ENCODE measurements around the gene SNRNP48.

The SNRNP48 gene

DNA sequence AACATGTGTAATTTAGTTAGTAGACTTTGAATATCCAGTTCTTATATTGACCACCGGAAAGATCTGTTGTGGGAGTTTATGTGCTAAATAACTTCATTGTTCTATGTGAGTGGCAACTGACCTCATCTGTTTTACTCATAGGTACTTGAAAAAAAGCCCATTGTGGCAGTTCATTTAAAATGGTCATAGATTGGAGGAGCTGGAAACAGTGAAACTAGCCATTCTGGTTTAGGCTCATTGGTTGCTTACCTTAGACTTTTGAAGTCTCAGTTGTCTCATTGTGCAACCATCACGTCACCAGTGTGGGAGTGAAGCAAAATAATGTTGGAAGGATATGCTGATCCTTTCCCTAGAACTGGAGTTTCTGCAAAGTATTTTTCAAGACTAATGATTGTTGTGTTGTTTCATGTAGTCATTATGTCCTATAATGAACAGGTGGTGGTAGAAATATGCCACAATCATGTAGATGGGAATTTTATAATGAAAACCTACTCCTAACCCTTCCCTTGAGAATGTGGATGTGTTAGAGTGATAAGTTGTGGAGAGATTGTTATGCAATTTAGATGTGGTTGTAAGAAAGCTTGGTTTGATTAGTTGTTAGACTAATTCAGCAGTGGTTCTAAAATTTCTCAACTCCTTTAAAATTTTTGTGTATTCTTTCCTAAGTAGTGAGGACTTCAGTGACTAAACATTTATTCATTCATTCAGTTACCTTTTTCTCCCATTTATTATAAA is 30.2 kb upstream of the SNRNP48 start:
- DNase-seq, result no peak

DNA sequence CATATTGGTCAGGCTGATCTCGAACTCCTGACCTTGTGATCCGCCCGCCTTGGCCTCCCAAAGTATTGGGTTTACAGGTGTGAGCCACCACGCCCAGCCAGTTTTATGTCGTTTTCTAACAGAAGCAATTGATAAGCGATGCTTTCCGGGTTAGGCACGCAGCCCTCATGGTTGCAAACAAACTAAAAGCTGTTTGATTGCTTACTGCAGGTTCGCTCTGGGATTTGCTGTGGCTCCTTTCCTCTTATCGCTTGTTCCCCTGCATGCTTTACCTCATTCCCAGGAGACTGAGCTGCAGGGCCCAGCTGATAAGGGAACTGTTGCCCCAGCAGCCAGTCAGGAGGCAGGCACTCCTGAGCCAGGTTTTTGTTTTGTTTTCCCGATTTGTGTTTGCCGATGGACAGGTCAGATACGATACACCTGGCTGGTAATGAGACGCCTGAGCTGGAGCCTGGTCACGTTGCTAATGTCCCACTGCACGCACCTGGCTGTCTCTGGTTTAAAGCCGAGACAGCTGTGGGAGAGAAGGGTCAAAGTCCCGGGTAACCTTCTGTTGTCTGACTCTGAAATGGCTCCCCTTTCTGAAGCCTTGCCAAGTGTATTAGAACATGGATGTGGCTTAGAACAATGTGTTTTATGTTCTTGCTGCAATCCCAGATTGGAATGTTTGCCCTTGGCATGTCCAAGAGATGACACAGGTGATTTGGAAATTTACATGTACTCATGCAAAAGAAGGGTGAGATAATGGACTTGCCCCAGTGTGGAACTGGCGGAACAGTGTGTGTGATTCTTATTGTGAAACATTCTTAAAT is 28.6 kb upstream of the SNRNP48 start:
- DNase-seq, result no peak

DNA sequence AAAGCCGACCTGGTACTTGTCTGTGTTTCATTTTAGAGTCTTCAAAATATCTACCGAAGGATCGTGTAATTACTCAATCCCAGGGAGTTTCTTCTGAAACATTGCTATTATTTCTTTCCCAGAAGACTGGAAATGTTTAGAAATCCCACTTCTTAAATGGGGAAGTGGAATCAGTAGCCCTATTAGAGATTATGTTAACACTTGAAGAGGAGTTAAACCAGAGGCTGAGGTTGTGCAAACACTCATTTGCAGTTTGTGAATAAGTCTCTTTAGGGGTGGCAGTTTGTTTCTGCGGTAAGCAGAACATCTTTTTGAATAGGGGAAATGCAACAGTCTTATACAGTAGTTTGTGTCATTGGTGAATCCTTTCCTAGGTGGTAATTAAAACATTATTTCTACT is 27.2 kb upstream of the SNRNP48 start:
- no peak for DNase-seq

DNA sequence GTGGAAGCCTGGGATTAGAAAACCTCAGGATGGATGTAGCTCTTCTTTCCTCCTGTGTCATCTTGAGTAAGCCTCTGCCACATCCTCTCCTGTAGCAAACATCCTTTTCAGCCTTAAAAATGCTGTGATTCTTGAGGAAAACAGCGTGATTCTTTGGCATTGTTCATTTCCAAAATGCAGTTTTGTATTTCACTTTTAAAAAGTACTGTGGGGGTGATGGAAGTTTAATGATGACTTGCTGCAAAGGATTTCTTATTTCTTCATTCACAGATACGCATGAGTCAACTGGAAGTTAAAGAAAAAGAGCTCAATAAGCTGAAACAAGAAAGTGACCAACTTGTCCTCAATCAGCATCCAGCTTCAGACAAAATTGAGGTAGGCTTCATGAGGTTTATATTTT is 23.9 kb upstream of the SNRNP48 start:
- no peak for DNase-seq

DNA sequence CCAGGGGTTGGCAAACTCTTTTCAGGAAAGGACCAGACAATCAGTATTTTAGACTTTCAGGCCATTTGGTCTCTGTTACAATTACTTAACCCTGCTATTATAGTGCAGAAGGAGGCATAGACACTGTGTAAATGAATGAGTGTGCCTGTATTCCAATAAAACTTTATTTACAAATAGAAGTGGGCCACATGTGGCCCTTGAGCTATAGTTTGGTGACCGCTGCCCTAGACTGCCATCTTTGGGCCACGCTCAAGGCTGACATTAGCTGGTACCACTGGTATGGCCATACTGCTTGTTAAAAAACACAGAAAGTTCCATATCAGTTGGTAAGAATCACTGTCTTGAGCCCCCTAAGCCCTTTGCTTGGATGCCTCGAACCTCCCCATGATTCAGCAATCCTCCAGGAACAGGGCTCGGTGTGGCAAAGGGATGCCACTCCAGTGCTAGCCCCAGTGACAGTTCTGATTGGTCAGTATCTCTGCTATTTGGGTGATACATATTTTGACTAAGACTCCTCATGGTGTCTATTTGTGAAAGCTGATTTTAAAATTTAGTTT is 23.3 kb upstream of the SNRNP48 start:
- no peak for DNase-seq

DNA sequence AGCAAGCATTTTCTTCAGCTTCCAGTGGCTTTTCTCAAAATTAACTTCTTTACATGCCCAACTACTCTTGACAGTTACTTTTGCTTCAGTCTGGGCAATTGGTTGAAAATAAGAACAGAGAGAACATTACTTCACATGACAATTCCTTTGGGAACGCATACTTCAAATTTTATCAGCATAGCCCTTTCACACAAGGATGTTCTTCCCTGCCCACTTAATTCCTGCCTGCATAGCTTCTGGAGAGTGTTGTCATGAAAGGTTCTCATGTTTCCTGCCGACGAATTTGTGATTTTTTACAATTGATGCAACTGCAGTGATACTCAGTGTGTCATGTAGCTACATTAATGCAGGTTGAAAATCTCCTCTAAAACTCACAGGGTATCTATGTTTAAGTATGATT is 22.0 kb upstream of the SNRNP48 start:
- no peak for DNase-seq

DNA sequence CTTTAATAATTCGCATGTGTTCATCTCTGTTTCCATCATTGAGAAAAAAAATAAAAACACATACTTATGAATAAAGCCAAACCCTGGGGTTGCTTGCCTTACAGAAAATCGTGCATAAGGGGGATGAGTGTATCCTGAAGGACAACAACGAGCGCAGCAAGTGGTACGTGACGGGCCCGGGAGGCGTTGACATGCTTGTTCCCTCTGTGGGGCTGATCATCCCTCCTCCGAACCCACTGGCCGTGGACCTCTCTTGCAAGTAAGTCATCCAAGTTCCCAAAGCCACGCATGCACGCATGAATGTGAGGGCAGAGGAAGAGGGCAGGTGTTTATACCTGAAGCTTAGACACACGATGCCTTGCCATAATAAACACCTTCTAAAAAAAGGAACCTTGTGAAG is 20.9 kb upstream of the SNRNP48 start:
- DNase-seq, result no peak

DNA sequence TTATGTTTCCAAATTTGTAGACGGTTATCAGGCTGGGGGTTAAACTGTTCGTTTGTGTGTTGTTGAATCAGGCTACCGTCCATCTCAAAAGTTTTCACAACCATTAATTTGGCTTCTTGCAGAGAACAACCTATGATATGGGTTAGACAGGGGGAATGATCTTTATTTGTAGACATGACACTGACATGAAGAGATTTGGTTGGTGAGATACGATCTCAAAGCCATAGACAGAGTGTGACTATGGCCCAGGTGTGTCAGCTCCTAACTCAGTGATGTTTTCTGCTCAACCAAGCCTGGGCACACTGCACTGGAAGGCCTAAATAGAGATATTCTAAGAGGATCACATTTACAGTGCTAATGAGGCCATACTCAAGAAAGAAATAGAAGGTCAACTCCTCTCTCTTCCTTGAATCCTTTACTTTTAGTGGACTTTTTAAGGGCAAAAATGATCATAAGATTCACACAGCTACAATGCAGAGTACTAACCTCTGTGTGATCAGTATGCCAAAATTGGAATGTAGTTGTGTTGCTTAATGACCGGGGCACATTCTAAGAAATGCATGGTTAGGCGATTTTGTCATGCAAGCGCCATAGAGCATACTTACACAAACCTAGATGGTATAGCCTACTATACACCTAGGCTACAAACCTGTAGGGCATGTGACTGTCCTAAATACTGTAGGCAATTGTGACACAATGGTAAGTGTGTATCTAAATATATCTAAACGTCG is 17.6 kb upstream of the SNRNP48 start:
- no peak for DNase-seq

DNA sequence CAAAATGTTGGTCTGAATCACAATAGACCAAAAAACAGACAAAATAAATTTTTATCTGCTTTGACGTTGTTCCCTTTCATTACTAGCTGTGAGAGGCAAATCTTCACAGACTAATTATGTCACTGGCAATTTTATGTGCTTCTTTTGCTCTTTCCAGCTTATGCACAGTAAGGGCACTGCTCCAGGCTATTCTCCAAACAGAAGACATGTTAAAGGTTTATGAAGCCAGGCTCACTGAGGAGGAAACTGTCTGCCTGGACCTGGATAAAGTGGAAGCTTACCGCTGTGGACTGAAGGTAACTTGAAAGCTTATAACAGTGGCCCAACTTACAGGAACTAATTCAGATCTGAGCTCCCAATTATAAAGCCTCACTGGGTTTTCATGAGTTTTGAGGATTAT is 15.5 kb upstream of the SNRNP48 start:
- no peak for DNase-seq

DNA sequence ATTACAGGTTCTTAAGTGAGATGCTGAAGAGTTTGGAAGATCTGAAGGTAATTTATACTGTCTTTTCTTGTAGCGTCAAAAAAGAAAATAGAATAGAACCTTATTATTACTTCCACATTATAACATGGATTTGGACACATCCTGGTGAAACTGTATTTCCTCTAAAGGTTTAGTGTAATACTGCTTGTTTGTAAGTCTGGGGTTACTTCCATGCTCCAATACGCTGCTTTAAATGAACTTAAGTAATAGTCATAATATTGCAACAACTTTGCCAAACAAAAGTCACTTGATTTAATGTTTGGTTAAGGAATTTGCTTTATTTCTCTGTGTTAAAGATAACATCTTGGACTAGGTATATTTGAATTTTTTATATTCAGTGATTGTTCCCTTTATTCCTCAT is 11.5 kb upstream of the SNRNP48 start:
- no peak for DNase-seq

DNA sequence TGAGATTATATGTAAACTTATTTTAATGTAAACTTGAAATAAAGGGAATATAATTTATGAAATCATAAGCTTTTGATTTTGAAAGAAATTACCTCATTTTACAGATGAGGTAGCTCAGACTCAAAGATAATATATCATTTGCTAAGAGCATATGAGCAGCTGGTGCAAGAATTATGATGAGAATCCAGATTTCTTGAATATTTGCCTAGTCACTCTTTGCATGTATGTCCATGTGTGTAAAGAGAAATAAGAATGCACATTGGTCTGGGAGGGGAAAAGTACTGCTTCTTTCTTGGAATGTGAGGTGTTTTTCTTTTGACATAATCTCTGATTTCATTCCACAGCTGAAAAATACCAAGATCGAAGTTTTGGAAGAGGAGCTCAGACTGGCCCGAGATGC is 11.1 kb upstream of the SNRNP48 start:
- DNase-seq, result no peak

DNA sequence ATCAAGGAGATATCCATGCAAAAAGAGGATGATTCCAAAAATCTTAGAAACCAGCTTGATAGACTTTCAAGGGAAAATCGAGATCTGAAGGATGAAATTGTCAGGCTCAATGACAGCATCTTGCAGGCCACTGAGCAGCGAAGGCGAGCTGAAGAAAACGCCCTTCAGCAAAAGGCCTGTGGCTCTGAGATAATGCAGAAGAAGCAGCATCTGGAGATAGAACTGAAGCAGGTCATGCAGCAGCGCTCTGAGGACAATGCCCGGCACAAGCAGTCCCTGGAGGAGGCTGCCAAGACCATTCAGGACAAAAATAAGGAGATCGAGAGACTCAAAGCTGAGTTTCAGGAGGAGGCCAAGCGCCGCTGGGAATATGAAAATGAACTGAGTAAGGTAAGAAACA is 10.1 kb upstream of the SNRNP48 start:
- DNase-seq, result no peak

DNA sequence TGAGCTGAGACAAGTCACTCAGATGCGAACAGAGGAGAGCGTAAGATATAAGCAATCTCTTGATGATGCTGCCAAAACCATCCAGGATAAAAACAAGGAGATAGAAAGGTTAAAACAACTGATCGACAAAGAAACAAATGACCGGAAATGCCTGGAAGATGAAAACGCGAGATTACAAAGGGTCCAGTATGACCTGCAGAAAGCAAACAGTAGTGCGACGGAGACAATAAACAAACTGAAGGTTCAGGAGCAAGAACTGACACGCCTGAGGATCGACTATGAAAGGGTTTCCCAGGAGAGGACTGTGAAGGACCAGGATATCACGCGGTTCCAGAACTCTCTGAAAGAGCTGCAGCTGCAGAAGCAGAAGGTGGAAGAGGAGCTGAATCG is 9.5 kb upstream of the SNRNP48 start:
- no peak for DNase-seq

DNA sequence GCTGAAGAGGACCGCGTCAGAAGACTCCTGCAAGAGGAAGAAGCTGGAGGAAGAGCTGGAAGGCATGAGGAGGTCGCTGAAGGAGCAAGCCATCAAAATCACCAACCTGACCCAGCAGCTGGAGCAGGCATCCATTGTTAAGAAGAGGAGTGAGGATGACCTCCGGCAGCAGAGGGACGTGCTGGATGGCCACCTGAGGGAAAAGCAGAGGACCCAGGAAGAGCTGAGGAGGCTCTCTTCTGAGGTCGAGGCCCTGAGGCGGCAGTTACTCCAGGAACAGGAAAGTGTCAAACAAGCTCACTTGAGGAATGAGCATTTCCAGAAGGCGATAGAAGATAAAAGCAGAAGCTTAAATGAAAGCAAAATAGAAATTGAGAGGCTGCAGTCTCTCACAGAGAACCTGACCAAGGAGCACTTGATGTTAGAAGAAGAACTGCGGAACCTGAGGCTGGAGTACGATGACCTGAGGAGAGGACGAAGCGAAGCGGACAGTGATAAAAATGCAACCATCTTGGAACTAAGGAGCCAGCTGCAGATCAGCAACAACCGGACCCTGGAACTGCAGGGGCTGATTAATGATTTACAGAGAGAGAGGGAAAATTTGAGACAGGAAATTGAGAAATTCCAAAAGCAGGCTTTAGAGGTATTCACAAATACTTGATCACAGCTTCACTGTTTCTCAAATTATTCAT is 8.9 kb upstream of the SNRNP48 start:
- no peak for DNase-seq

DNA sequence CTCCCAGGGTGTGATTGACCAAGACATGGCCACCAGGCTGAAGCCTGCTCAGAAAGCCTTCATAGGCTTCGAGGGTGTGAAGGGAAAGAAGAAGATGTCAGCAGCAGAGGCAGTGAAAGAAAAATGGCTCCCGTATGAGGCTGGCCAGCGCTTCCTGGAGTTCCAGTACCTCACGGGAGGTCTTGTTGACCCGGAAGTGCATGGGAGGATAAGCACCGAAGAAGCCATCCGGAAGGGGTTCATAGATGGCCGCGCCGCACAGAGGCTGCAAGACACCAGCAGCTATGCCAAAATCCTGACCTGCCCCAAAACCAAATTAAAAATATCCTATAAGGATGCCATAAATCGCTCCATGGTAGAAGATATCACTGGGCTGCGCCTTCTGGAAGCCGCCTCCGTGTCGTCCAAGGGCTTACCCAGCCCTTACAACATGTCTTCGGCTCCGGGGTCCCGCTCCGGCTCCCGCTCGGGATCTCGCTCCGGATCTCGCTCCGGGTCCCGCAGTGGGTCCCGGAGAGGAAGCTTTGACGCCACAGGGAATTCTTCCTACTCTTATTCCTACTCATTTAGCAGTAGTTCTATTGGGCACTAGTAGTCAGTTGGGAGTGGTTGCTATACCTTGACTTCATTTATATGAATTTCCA is 4.6 kb upstream of the SNRNP48 start:
- DNase-seq, result no peak

DNA sequence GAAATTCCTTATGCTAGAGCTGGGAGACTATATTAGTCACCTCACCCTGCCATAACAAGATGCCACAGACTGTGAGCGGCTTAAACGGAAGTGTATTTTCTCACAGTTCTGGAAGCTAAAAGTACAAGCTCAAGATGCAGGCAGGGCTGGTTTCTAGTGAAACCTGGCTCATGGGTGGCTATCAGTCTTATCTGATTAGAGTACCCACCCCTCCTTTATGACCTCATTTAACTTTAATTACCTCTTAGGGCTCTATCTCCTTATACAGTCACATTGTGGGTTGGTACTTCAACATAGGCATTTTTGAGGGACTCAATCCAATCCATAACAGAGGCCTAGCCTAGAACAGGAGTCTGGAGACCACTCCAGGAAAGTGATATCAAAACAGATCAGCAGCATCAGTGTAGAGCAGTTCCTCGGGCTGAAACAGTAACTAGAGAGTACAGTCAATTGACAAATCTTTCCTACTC is 2.3 kb upstream of the SNRNP48 start:
- no peak for DNase-seq

DNA sequence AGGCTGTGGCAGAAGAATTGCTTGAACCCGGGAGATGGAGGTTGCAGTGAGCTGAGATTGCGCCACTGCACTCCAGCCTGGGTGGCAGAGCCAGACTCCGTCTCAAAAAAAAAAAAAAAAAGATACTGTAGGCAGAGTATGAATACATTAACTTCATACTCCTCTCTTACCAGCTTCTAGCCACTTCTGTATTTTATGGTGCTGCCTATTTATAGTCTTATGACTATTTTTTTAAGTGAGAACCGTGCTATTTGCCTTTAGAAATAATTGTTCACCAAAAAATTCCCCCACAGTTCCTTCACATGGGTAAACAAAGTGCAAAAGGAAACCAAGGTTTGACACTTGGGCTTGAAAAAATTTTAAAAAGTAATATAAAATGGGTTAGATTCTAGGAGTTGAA is 1.5 kb upstream of the SNRNP48 start:
- no peak for DNase-seq

DNA sequence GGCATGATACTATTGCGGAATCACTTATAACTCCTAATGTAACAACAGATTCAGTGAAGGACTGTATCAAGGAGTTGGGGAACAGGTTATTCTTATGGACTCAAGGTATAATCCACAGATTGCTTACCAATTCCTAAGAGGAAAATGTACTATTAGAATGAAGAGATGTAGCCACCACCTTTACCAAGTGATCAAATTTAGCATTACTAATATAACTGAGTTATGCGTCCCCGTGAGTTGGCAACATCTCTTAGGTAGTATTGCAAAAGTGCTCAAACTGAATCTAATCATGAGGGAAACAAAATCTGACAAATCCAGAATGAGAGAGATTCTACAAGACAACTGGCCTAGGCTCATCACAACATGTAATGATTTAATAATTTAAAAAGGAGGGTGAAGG is 777 bp upstream of the SNRNP48 start:
- DNase-seq, result no peak

DNA sequence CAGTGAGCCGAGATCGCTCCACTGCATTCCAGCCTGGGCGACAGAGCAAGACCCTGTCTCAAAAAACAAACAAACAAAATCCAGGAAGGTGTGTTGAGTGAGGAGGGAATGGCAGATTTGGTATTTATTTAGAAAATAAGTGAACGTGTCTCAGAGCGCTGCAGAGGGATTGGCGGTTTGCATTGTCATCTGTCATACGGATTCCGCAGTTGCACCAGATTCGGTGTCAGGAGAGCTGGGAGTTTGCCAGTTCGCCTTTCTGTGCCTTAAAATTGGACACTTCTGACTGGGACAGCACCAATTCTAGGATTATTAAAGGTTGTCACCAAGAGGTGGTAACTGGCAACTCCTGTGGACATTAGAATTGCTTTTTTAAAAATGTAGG is 912 bp downstream of the SNRNP48 start:
- no peak for DNase-seq

DNA sequence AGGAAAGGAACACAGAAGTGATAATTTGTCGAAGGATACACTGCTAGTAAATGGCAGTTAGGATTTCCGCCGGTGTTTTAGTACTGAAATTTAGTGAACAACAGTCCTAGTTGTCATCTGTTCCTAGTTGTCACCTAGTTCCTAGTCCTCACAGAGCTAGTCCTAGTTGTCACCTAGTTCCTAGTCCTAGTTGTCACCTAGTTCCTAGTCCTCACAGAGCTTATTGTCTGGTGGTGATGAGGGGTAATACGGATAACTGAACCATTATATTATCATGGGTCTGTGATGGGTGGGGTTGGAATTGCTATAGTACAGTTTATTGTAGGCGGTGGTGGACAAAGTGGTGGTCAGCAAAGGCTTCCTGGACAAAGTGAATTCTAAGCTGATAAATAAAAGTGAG is 1.8 kb downstream of the SNRNP48 start:
- no peak for DNase-seq

DNA sequence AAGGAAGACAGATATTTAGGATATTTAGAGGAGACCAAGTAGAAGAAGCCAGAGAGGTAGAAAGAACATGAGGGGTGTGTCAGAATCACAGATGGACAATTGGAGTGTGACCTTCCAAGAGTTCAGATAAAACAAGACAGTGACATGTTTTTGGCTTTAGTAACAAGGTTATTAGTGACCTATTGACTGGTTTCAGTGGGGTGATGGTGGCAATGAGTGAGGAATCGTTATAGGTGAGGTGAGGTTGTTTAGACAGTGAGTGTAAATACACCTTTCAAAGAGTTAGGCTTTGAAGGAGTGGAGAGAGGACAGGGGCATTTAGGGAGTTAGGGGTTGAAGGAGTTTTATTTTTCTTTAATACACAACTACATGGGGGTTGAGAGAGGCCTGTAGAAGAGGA is 3.2 kb downstream of the SNRNP48 start:
- no peak for DNase-seq

DNA sequence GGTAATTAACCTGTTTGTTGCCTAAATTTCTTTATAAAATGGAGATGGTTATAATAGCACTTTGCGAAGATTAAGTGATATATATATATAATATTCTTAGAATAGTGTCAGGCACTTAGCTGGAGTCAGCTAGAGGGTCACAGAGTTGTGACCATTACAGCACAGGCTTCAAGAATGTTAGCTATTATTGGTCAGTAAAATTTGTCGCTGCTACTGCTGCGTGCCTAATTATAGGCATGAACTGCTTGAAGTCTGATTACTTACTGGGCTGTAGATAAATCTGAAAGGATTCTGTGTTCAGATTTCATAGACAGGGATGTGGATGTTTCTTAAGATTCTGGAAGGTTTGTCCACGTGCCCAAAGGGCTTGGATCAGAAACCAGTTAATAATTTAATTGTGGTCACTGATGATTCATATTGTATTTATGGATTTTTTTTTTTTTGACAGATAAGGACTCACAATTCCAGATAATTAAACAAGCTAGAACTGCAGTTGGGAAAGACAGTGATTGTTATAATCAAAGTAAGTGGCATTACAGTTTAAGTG is 4.7 kb downstream of the SNRNP48 start:
- no peak for DNase-seq
